T-helper 1 cell (primary cell): ENCODE data around the gene MAP7.
"Not testable (repeated sequence)": the region's sequence is repeated elsewhere in the genome, so short reads cannot be mapped to it uniquely, and the experiment has no call there.

ENCODE experiments used
- DNase-seq, 5 donors: peaks; one replicate each; pipeline ENCODE4 v3.0.0-alpha.2; 2012 to 2020

The MAP7 gene

DNA sequence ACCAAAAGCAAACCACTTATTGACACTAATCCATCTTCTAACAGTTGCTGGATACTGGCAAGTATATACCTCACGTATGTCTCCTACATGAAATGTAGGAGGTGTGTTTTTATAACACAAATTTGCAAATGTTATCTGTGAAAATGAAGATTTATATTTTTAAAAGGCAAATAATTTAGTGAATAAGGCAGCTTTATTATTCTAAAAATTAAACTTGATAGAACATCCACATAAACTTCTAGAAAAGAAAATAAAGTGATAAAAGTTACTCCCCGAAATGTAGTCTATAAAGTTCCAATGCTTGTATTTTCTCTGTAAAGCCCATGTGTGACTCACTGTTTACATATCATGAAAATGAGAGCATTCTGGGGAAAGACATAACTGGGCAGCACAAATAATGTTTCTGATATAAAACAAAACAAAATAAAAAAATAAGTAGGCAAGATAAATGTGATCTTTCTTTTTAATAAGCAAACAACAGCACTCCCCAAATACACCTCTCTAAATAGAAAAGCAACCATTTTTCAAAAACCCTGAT, 84.4 kb downstream of the MAP7 start:
- no peak for DNase-seq

DNA sequence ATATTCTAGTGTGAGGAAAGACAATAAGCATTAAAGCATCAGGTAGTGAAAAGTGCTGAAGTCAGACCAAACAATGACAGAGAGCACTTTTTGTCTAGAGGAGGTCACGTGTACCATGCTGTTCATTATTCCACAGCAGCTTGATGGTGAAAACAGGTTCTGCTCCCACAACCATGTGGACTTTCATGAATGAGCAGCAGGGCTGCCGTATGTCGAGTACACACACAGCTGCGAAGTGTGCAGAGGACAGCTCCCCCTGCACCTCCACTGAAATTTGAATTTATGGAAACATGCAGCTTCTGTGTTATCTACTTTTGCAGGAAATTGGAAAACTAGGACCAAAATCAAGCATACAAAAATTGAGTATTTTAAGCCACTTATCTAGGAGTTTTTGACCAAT, 85.3 kb downstream of the MAP7 start:
- DNase-seq, result no peak

DNA sequence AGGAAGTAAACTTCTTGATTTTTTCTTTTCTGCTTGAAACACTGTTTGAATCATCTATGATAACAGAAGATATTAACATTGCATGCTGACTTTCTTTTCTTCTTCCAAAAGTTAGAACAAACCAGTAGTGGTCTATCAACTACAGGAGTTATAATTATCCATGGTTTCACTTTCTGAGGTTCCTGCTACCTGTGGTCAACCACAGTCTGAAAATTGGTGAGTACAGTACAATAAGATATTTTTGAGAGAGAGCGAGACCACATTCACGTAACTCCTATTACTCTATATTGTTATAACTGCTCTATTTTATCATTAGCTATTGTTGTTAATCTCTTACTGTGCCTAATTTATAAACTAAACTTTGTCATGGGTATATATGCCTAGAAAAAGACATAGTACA, 86.1 kb downstream of the MAP7 start:
- no peak for DNase-seq

DNA sequence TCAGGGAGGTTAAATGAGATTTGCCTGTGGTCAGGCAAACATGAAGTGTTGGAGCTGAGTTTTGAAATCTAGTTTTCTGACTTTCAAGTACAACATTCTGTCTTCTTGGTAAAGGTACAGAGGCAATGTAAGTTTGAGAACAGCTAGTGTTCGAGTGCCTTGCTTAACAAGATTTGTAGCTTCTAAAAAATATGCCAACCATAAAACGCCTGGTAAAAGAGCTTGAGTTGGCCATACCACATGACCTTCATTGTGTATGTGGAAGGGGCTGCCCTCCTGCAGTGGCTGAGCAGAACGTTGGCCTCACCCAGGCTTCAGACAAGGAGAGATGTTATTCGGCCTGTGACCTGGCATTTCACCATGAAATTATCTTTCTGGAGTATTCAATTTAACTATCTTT, 86.5 kb downstream of the MAP7 start:
- DNase-seq, result no peak

DNA sequence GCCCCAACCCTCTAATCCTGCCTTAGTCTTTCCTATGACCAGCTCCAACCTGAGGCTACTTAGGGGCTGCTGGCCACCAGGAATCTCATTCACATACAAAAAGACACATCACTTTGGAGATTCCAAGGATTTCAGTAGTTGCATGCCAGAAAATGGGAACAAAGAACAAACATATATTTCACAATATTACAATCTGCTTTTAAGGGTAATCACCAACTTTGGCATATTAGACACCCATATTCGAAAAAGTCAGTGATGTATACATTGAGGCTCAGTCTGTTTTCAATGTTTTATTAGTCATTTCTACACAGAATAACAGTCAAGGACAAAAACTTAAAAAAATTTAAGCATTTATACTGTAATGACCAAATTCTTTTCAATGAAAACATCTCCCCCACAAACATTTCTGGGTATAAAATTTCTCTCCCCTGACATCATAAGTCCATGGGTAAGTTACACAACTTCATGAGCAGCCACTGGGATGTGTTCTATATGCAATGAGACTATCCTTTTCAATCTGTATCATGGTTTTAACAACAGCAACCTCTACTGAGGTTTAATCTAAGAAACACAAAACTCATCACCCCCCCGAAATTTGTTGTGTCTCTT, 103.5 kb downstream of the MAP7 start:
- DNase-seq, result no peak

DNA sequence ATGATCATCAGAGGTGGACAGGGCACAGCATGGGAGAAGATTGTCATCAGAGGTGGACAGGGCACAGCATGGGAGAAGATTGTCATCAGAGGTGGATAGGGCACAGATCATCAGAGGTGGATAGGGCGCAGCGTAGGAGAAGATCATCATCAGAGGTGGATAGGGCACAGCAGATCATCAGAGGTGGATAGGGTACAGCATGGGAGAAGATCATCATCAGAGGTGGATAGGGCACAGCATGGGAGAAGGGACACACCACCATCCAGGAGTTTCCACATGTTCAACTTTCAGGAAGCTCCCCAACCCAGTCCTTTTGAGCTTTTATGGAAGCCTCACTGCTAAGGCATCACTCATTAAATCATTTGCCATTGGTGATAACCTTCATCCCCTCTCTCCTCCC, 104.1 kb downstream of the MAP7 start:
- DNase-seq, result no peak

DNA sequence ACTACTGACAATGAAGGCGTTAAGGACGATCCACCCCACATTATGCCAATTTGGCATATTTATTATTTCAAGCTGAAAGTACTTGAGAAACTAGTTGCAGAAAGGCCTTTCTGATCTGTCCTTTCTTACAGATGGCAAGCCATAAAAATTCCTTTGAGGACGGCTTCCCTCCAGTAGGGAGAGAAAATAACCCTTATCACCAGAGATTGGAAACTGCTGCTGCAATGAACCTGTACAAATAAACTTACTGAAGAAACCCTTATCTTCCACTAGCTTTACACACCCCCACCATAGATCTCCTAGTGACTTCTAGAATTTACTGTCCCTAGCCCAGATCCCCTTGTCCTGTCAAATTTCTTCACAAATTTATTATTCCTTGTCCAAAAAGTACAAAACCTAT, 105.2 kb downstream of the MAP7 start:
- no peak for DNase-seq

DNA sequence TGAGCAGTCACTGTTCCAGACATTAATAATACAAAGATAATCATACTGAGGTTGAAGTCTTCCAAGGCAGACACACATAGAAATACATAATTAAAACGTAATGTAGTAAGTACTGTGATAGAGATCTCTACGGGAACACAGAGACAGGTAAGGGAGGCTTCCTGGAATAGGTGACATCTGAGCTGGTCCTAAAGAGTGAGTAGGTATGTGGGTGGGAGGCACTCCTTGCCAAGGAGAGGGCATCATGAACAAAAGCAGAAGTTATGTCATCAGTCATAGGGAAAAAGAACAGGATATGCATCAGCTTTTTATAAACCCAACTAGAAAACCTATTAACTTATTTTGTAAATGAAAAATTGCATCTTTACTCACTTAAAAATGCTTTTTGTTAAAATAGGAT, 110.0 kb downstream of the MAP7 start:
- DNase-seq, result no peak

DNA sequence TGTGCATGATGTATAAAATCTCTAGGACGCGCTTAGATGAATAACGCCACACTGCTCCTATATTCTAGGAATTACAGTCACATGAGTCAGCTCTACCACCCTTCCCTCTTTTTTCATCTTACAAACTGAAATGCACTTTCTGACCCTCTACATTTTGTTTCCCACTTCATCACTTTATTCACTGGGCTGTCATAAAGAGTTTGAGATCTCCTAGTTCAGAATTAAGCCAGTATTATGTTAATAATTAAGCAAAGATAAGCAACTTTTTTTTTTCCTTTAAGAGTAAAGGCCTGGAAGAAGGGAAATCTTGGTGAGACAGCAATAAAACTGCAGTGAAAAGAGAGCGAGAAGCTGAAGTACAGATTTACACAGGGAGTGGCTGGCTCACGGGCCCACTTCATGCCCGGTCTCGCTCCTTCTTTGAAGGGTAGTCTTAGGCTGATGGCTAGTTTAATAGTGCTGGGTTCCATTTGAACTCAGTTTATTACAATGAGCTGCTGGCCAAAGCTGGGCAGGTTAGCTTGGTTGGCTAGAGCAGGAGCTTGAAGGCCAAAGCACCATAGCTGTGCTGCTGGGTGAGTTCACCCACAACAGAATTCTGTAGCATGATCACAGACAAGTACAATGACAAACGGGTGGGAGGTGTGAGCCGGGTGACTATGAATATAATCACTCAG, 110.6 kb downstream of the MAP7 start:
- DNase-seq, result no peak

DNA sequence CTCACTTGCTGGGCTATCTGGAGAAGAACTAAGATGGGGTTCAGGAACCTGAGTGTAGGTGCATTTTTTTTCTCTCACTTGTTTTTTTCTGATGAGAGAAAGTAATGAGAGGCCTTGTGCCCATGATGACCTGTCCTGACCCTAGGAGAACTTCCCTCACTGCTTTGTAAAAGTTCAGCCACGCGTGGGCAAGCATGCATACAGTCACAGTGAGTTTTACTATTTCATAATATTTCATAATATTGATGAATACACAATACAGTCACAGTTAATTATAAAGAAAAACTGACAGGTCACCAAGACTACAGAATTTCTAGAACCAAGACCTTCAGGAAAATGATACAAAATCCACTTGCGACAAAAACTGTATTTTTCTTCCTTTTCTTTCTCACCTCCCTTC, 111.8 kb downstream of the MAP7 start:
- no peak for DNase-seq

DNA sequence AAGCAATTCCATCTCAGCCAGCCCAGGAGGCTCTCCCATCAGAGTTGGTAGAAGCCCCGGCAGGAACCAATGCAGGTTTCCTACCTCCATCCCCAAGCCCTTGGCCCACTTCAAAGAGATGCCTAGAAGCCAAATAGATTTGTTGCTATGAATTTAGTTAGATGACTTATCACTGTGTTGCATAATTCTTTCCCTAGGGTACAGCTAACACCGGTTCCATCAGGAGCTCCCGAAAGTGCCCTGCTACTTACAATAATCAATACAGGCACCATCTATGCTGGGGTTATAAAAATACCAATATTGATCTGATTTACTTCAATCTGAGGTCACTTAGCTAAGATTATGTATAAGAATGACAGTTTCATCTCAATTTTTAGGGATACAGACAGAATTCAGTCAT, 113.0 kb downstream of the MAP7 start:
- DNase-seq, result no peak

DNA sequence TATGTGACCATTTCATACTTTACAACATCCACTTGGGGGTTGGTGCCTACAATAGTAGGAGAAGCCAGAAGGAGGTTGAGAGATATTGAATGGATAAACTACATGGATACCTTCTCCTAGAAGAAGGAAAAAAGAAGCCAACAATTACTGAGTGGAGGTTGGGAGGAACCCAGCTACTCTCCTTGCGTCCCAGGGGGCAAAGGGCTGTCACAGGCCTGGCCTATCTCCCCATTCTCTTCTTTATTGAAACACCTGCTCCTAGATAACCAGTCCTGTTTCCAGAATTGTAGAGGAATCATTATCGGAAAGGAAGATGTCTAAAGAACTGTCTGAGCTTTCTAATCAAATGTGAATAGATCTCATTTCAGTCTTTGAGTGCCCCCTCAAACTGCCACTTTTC, 115.1 kb downstream of the MAP7 start:
- no peak for DNase-seq

DNA sequence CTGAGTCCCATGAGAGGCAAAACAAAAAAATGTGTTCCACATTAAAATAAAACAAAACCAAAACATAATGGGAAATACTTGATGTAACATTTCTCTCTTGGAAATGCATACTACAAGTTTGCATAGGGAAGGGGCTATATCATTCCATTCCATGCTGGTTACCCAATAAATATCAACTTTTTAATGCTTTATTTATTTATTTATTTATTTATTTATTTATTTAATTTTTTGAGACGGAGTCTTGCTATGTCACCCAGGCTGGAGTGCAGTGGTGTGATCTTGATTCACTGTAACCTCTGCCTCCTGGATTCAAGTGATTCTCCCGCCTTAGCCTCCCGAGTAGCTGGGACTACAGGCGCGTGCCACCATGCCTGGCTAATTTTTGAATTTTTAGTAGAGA, 118.9 kb downstream of the MAP7 start:
- DNase-seq, result not testable (repeated sequence)

DNA sequence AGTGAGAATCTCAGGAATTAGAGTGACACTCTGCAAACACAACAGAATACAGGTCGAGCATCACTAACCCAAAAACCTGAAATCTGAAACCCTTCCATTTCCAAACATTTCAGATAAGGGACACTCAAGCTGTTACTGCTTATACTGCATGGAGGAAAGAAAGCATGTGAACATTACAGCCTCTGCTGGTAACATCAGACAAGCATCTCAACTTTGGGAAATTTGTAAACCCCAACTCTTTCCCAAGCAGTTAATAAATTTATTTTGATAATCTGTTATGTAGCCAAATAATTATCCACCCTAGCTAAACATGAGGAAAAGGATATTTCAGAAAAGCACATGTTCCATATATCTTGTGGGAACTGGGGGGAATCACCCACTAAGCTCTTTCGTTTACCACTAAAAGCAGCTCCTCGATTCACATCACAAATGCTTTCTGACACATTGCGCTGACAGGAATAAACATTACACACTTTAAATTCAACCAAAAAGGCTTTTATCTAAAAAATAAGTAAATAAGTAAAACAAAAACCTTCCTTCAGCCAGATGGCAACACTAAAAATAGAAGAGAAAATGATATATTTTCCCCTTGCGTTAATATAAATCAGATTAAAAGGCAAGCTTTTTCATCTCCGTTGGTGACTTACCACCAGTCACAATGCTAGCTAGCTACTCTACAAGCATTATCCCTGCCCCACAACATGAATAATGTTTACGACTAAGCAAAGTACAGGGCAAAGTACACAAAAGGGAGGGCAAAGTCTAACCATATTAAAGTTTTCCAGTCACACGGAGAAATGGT, 120.8 kb downstream of the MAP7 start:
- DNase-seq, result no peak

DNA sequence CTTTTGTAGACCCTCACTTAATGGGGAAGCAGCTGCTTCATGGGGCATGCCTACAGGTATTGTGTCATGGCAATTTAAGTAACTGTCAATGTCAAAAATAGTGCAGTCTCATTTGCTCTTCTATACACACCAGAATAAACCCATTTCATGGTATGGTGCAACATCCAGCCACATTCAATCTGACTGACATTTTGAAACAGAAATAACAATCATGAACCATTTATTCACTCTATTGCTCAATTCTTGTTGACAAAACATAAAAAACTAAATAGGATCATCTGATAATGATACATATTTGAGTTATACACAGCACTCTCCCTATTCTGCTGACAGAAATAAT, 122.9 kb downstream of the MAP7 start:
- DNase-seq, result no peak

DNA sequence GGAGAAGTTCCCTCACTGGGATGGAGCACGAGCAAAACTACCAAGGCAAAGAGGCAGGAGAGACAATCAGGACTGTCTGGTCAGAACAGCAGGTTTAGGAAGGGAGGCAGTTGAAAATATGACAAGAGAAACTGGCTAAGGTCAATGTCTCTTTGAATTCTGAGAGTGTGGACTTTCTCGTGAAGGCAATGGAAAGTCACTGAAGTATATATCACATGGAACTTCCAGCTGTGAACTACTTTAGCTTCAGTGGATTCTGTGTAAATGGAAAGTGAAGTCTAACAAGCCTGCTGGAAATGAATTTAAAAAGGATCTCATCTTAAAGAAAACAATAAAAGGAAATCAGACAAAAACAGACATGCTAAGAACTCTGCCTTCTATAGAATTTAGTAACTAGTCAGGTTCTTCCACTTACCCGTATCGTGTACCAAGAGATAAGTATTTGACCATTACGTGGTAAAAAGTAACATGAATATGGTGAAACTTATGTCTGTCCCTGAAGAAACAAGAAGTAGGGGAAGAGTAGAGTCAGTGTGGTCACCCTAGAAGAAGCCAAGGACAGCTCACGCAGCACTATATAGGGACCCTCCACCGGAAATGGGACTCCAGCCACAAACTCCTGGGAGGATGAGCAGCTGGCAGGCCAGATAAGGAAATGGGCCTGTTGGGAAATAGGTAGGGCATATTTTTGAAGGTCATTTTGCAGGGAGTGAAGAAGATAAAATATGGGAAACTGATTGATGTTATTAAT, 123.4 kb downstream of the MAP7 start:
- DNase-seq, result no peak

DNA sequence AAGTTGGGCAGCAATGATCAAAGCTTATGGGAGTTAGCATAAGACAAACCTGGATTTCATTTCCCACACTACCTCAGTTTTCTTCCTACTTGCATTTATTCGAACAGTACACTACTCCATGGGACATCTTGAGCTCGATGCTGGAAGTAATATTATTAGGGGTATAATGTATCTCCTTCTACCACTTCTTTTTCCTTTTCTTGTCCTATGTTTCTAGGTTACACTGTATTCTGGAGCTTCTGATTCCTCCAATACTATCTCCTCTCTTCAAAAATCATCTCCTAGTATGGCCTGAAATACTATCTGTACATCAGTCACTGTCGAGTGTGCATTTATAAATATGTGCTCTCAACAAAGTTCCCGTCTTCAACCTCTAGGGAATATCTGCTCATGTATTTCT, 124.4 kb downstream of the MAP7 start:
- DNase-seq, result no peak

DNA sequence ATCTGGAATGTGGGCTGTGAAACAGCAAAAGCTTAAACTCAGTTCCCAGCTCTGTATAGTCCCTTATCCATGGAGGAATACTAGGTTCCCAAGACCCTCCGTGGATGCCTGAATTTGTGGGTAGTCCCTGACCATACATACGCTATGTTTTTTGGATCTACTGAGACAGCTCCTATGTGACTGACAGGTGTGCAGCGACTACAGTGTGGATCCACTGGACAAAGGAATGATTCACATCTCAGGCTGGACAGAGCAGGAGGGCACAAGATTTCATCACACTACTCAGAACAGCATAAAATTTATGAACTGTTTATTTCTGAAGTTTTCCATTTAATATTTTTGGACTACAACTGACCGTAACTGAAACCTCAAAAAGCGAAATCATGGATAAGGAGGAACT, 125.3 kb downstream of the MAP7 start:
- DNase-seq, result no peak

DNA sequence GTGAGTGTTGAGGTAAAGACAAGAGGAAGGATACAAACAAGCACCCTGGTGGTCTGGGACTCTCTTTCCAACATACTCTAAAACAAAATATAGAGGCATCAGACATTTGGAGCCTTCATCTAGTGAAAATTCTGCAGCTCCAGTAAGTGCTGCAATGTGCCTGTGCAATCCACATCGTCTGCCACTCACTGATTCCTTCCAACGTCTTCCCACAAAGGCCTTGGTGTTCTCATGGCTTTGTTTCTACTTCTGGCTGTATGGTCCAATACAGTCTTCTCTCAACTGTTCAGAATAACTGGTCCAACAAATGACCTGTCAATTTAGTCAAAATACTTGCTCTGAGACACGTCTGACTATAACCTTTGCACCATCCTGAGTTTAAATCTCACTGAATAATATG, 125.8 kb downstream of the MAP7 start:
- no peak for DNase-seq

DNA sequence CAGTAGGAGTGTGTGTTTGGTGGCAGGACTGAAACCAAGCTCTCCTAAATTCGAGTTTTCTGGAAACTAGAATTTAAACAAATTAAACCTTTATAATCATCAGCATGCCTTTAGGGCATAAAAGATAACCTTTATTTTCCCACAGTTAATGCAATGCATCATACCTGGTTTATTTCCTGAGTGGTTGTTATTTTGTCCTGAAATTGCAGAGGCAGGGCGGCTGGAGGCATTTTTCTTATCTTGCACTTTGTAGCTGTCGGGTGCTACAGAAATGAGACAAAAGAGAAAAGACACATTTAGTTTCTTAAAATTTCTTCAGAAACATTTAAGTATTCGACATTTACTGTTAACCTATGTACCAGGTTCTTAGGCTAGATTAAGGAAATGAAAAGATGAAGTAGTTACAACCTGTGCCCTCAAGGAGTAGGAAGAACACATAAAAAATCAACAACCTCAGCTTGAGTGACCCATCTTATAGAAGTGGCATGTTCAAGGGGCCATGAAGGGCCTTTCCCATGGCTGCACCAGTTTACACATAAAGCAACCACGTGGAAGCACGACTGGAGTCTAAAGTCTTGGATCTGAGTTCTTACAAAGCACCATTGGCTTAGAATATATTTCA, 128.6 kb downstream of the MAP7 start:
- DNase-seq, result no peak

DNA sequence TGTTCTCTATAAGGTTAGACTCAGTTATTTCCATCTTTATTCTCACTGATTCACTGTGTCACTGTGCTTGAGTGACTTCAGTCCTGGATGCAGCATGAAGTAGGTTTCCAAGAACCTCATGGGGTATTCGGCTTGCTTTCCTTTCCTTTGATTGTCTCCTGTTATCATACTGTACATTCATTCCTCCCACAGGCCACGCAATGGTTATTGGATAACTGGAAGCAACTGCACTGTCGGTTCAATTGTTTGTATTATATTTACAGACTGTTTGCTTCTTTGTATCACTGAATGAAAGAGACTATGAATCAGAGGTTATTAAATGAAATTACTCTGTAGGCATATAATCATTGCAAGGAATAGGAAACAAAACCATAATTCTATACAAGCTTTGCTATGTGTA, 129.4 kb downstream of the MAP7 start:
- DNase-seq, result no peak

DNA sequence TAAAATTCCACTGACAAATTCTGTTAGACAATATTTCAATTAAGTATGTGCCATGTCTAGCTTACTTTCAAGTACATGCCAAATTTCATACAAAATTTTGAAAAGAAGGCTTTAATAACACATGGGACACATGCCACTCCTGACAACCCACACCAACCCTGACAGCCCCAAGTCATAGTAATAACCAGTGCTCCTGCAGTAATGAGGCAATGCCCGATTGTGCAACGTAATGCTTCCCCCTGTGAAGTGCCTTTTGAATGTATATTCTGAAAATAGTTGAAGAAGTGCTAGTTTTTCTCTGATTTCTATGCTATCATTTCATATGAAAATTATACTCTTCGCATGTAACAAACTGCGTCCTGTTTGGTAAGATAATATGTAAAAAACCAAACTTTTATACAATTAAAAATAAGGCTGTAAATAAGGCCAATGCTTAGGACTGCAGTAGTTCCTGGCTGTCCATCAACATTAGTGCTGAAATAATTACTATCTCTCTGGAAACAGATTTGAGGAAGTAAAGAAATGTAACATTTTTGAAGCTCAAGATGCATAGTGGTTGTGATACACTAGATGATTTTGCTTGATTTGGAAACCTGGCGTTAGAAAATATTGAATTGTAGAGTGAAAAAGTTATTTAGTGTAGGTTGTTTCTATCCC, 134.7 kb downstream of the MAP7 start:
- no peak for DNase-seq
